Activated CD8-positive, alpha-beta memory T cell treated with anti-CD3 and anti-CD28 coated beads, Interleukin-2, amount 50 U/mL, for 24 hours (primary cell): ENCODE results near the gene TSPAN5.

Experiments
- DNase-seq: peaks from one replicate; pipeline ENCODE4 v3.0.0-alpha.2; 2020; ENCODE audit errors: extremely low read depth

Gene TSPAN5

DNA sequence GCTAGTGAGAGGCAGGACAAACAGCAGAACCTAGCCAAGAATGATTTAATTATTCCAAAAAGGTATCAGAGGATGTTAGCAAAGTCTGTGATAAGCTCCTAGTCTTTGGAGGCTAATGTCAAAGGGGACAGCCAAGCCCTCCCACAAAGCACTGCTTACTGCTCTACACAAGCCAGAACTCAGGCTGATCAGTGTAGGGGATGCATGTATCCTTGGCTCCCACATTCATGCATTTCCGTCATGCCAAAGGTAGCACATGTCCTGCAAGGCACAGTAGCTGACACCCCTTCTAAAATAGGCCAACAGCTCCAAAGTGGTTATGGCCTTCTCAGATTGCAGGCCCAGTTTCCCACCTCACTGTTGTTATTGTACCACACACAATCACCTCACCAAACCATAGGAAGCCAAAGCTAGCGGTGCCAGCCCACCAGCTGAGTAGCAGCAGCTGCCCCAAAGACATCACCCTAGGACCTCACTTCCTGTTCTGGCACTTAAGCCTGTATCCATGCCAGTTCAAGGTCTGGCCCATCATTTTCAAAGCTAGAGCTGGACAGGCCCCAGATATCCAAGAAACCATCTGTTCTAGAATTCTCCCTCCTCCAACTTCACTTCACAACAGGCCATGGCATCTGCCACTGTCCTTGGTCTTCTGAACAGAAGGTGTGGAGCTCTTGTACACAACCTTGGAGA, 40.9 kb downstream of the TSPAN5 start:
- DNase-seq: no peak

GRCh38 chr4:98615991-98616390, 42.4 kb downstream of the TSPAN5 start:
- no peak for DNase-seq

DNA sequence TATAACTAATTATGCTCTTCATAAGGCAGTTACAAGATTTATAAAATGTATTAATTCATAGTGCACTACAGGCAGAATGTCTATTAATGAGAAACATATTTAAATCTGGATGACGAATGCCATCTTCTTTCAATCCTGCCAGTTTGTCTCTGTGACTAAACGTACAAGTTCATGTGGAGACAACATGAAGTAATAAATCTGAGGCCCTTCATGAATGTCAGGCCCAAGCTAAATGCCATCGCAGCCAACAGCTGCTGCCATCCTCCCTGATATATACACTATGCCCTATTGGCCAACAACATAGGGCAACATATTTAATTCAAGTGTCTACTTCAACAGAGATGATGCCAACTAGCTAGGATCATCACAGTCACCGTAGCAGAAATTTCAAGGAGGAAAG, 43.7 kb downstream of the TSPAN5 start:
- no peak for DNase-seq

GRCh38 chr4:98614094-98614493, 44.3 kb downstream of the TSPAN5 start:
- DNase-seq: no peak

DNA sequence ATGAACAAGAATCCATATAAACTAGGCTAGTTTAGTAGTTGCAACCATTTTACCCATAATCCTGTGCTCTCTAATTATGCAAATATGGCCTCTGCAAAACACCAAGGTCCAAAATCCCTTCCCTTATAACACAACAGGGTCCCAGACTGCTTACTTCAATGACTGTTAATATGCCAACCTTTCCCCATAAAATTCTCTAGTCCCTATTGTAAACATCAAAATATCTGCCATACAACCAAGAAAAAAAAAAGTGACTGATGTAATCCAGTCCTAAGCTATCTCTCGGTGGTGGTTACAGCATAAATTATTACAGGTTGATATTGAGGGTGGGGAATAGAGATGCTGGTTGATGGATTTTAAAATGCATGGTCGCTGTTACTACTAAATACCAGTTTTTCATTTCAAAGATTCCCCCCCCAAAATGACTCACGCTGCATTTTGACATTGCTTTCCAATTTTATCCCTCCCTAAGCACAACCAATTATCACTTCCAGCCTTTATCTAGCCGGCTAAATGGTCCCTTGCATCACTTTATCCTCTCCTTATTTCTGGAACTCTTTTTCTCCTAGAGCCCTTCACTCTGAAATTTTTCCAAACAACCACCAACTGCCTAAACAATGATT, 44.8 kb downstream of the TSPAN5 start:
- DNase-seq: no peak

- no peak for DNase-seq
These were observed 45.8 kb downstream of the TSPAN5 start for GRCh38 chr4:98612318-98613250.

DNA sequence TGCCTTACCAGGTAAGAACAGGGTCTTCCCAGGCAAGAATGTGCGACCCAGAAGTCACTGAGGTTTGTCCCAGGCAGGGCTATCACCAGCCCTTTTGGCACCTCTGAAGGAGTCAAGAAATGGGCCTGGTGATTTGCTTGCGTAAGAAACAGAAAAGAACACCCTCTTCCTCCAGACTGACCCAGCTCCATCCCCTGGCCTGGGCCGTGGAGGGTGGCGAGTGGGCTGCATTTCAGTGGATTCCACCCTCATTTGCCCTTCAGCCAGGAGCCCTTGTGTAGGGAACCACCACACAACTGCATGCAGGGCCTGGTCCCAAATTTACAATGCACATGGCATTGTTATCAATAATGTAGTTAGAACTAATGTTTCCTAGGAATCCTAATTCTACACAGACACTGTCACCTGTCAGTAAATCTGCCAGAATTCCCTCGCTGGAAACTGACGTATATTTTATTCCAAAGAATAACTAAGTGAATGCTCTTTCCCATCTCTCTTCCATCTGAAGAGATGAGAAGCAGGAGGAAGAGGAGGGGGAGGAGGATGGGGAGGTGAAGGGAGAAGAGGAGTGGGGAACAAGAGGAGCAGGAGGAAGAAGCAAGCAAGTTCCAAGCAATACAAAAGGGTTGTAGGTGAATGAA, 46.6 kb downstream of the TSPAN5 start:
- no peak for DNase-seq

GRCh38 chr4:98610926-98611676, 47.3 kb downstream of the TSPAN5 start:
- DNase-seq: no peak

DNA sequence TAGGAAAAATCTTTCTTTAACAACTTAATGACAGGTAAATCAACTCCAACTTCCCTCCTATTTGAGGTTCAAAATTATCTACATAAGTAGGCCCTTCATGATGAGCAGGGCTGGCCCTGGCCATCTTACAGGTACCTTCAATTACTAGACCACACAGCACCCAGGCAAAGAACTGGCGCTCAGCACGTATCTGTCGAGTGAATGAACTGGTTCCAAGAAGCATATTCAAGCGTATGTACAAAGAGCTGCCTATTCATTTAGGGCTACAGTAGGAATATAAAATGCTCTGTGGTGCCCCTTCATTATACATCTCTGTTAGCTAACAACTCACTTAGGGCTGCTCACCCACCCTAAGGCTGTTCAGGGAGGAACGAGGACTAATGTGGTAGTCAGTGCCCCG, 48.0 kb downstream of the TSPAN5 start:
- no peak for DNase-seq

DNA sequence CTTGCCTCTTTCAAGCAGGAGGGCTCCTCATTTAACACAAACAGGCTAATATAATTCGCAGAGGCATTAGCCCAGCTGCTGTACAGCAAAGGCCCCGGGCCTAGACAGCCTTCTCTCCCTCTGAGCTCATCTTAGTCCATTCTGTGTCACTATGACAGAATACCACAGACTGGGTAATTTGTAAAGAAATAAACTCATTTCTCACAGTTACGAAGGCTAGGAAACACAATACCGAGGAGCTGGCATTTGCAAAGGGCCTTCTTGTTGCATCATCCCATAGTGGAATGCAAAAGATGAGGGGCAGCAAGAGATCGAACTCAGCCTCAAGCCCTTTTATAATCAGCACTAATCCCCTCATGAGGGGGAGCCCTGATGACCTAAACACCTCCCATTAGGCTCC, 48.5 kb downstream of the TSPAN5 start:
- DNase-seq: no peak

GRCh38 chr4:98608356-98608755, 50.1 kb downstream of the TSPAN5 start:
- DNase-seq: no peak

- no peak for DNase-seq
These were observed 51.5 kb downstream of the TSPAN5 start for GRCh38 chr4:98606894-98607293.

GRCh38 chr4:98605216-98605615, 53.2 kb downstream of the TSPAN5 start:
- DNase-seq: no peak

- no peak for DNase-seq
These were observed 53.7 kb downstream of the TSPAN5 start for GRCh38 chr4:98604723-98605122.

DNA sequence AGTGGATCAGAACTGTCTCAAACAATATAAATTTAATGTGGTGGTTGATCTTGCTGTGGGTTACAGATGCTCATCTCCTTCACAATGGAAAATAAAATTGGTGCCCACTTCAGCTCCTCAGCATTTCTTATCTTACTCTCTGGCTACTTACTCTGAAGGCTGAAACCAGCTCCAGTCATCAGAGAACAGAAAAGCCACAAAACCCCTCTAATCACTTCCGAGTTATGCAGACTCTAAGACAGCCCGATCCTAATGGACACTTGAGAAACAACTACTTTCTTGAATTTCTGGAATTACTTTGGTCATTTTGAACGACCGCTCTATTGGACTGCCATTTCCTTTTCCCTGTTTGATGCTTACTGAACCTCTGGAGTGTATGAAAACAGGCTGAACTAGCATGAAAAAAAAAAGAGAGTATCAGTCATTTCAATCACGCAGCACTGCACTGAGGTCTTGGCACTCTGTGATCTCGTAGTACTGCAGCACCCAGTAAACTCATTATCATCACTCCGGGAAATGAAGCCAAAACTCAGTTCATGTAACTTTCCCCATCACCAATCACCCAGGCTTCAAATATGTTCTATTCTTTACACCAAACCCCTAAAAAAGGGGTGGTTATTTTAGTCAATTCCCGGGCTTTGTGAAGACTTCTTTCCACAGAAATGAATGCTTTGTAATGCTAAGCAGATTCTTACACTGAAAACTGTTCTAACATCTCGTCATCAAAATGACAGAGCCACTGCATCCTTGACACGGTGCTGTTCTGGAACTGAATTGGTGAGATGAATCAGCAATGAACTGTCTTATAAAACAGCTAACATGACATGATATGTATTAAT, 54.5 kb downstream of the TSPAN5 start:
- DNase-seq: no peak

DNA sequence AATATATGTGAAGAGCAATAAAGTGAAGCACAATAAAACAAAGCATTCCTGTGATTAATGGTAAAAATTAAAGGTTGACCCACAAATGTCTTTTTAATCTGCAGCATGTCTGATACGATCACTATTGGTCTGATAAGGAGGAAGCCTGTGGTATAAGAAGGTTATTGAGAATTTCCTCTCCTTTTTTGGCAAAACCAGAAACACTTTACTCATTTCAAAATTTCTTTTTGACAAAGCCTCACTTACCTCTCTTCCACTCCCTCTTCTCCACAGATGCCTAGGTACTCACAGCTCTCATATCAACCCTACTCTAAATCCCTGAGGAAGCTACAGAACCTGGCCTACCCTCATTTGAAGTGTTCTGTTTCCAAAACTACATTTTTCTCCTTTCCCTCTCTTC, 56.1 kb downstream of the TSPAN5 start:
- DNase-seq: no peak

GRCh38 chr4:98601708-98602107, 56.7 kb downstream of the TSPAN5 start:
- no peak for DNase-seq

- no peak for DNase-seq
These were observed 58.7 kb downstream of the TSPAN5 start for GRCh38 chr4:98599617-98600205.

DNA sequence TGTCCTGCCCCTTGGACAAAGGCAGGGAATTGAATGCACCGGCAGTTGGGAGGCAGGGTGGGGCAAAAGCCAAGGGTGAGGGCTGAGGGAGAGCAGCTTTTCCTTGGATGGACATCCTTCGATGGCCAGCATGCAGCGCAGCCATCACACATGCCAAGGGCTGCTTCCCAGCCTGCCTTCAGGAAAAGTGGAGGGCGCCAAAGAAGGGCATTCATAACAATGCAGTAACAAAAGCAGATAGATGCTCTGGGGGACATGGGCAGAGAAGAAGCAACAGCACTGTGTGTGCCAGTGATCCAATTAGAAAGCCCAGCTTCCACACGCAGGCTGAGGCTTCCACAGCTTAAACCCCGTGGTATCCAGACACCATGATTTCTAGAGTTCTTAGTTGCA, 71.5 kb downstream of the TSPAN5 start:
- DNase-seq: no peak

GRCh38 chr4:98586291-98586961, 72.0 kb downstream of the TSPAN5 start:
- DNase-seq: no peak
